CD4-positive, alpha-beta T cell (primary cell): ENCODE results near the gene SERTAD3. TPM values are rescaled to one million over a fixed set of nuclear protein-coding genes. Genes with fewer than 3 reads are reported as not detected.

Experiments
- ATAC-seq: fragments of 200-7000 bp; cut with Tn5 transposase; one replicate; pipeline ENCODE4 v1.10.0; 2022; ENCODE audit warnings: mild to moderate bottlenecking; ENCODE audit not compliant: poor library complexity
- CTCF ChIA-PET: fragments of 350-600 bp; sonication (Branson Sonifier 250); formaldehyde crosslinking; loops from one replicate; lab custom pipeline; 2021; ENCODE audit warnings: antibody characterized with exemption, inconsistent platforms; lab: Charles Lee
- POLR2A ChIA-PET: fragments of 350-600 bp; sonication (Branson Sonifier 250); formaldehyde crosslinking; loops from one replicate; lab custom pipeline; 2021; ENCODE audit warnings: antibody characterized with exemption, inconsistent platforms; lab: Charles Lee
- DNase-seq, 14 experiments: peaks; one replicate each; pipeline ENCODE4 v3.0.0-alpha.2; 2013 to 2020; ENCODE audit warnings: mixed read lengths in 2 of 14
- H3K27ac ChIP-seq, 2 donors: one replicate each; pipeline versions ENCODE4 v1.5.1 to v1.7.0; 2013; ENCODE audit warnings: low read length in 2 of 2, low read depth in 1 of 2, mild to moderate bottlenecking in 1 of 2
- H3K27me3 ChIP-seq, 2 experiments: 1 replicate in 1 of 2; 2 replicates in 1 of 2; pipeline versions ENCODE4 v1.6.1 to v1.7.0; 2013; ENCODE audit warnings: low read length in 2 of 2, control low read depth in 1 of 2, mild to moderate bottlenecking in 1 of 2, moderate library complexity in 1 of 2; ENCODE audit not compliant: insufficient read depth in 2 of 2, control insufficient read depth in 1 of 2
- H3K36me3 ChIP-seq: one replicate; pipeline ENCODE4 v1.6.1; 2013; ENCODE audit warnings: low read length, control low read depth; ENCODE audit not compliant: insufficient read depth
- H3K4me1 ChIP-seq: one replicate; pipeline ENCODE4 v1.6.1; 2013; ENCODE audit warnings: low read length, control low read depth; ENCODE audit not compliant: insufficient read depth
- H3K4me3 ChIP-seq: one replicate; pipeline ENCODE4 v1.5.1; 2013; ENCODE audit warnings: mild to moderate bottlenecking, low read length, moderate library complexity
- H3K9me3 ChIP-seq, 2 experiments: 1 replicate in 1 of 2; 2 replicates in 1 of 2; pipeline versions ENCODE4 v1.6.1 to v1.7.0; 2013; ENCODE audit warnings: low read length in 2 of 2, mild to moderate bottlenecking in 2 of 2, control low read depth in 1 of 2, moderate library complexity in 1 of 2; ENCODE audit not compliant: control insufficient read depth in 1 of 2, insufficient read depth in 1 of 2
- H3K27ac Mint-ChIP-seq: one replicate; pipeline ENCODE4 v1.8.0; 2020; ENCODE audit warnings: mixed read lengths
- H3K27me3 Mint-ChIP-seq: one replicate; pipeline ENCODE4 v1.8.0; 2021; ENCODE audit warnings: mixed read lengths
- H3K36me3 Mint-ChIP-seq: one replicate; pipeline ENCODE4 v1.8.0; 2021; ENCODE audit warnings: low read depth, mixed read lengths
- H3K4me1 Mint-ChIP-seq: one replicate; pipeline ENCODE4 v1.8.0; 2021; ENCODE audit warnings: low read depth, mixed read lengths
- H3K4me3 Mint-ChIP-seq: one replicate; pipeline ENCODE4 v1.8.0; 2020; ENCODE audit warnings: mild to moderate bottlenecking, mixed read lengths
- H3K9me3 Mint-ChIP-seq: one replicate; pipeline ENCODE4 v1.8.0; 2020; ENCODE audit warnings: mixed read lengths
- CTCF ChIP-seq: fragments of 200-600 bp; IDR thresholded peaks from one replicate; pipeline ENCODE4 v1.8.0; 2022; ENCODE audit warnings: antibody characterized with exemption, mild to moderate bottlenecking
- intact Hi-C, 2 experiments: fragments of 100-400 bp; cut with DNase I in 1 of 2; cut with micrococcal nuclease in 1 of 2; formaldehyde crosslinking; loops; one replicate each; pipeline versions ENCODE4 v1.15.1 to v1.9.0; 2023 to 2025; cut with DNase I, micrococcal nuclease
- total RNA-seq, 174 experiments: library from RNA in 2 of 174; stranded (reverse) in 2 of 174; gene quantifications; one replicate each; pipeline ENCODE4 v1.2.3 and lab custom pipeline; 2021 to 2026

The SERTAD3 gene
- total RNA-seq, 2 experiments from 2014 or later, result 17.4 to 19.2 TPM

- POLR2A ChIA-PET, result no interaction called here
- CTCF ChIA-PET, result no interaction called here
- H3K4me1 ChIP-seq, result peaks cover 12% of the 10 kb centered on the region
- ATAC-seq, result no peak
- no peaks in the 10 kb centered on the region for H3K9me3 ChIP-seq
- no peak for TF ChIP-seq CTCF
- no peak overlapping the region for H3K4me3 ChIP-seq
- Mint-ChIP-seq H3K36me3 (no peaks in the 10 kb centered on the region), H3K27me3 (no peaks in the 10 kb centered on the region), H3K27ac (no peak overlapping the region), H3K4me1 (peaks cover 14% of the 10 kb centered on the region), H3K4me3 (no peak overlapping the region), H3K9me3 (no peaks in the 10 kb centered on the region)
- H3K27ac ChIP-seq, result no peak overlapping the region
- intact Hi-C loops, result loop anchor here (10.0 kb wide), 2 partner anchors 55 to 295 kb away; partner anchors contain the start of genes ACTMAP (in 1 of the 2) and SNRPA (in 1 of the 2)
- no peak for DNase-seq
- H3K27me3 ChIP-seq, result no peaks in the 10 kb centered on the region
- H3K36me3 ChIP-seq, result no peaks in the 10 kb centered on the region
Measured at GRCh38 chr19:40460185-40460584, 16.1 kb upstream of the SERTAD3 start.

- no peaks in the 10 kb centered on the region for H3K36me3 Mint-ChIP-seq
- no peaks in the 10 kb centered on the region for H3K36me3 ChIP-seq
- H3K27me3 ChIP-seq, result no peaks in the 10 kb centered on the region
- no peaks in the 10 kb centered on the region for H3K9me3 ChIP-seq
- peaks cover 4% of the 10 kb centered on the region for H3K4me1 Mint-ChIP-seq
- intact Hi-C loops, result no loop called here
- no peaks in the 10 kb centered on the region for H3K4me1 ChIP-seq
- H3K27ac ChIP-seq, result no peak overlapping the region
- ChIA-PET POLR2A (no interaction called here), CTCF (no interaction called here)
- ATAC-seq, result no peak
- H3K9me3 Mint-ChIP-seq, result no peaks in the 10 kb centered on the region
- H3K27me3 Mint-ChIP-seq, result no peaks in the 10 kb centered on the region
- no peak overlapping the region for H3K4me3 Mint-ChIP-seq
- DNase-seq, result no peak
- no peak overlapping the region for H3K27ac Mint-ChIP-seq
- TF ChIP-seq CTCF, result no peak
- H3K4me3 ChIP-seq, result no peak overlapping the region
Measured at GRCh38 chr19:40458597-40458974, 14.5 kb upstream of the SERTAD3 start.

GRCh38 chr19:40457953-40458596, 13.9 kb upstream of the SERTAD3 start:
- Mint-ChIP-seq H3K36me3 (no peaks in the 10 kb centered on the region), H3K9me3 (no peaks in the 10 kb centered on the region), H3K4me3 (no peak overlapping the region), H3K4me1 (peaks cover 3% of the 10 kb centered on the region), H3K27ac (no peak overlapping the region), H3K27me3 (no peaks in the 10 kb centered on the region)
- Histone ChIP-seq H3K9me3 (no peaks in the 10 kb centered on the region), H3K4me3 (no peak overlapping the region), H3K27me3 (no peaks in the 10 kb centered on the region), H3K4me1 (no peaks in the 10 kb centered on the region), H3K27ac (no peak overlapping the region), H3K36me3 (no peaks in the 10 kb centered on the region)
- DNase-seq (no peak), ATAC-seq (no peak)
- POLR2A ChIA-PET, result no interaction called here
- intact Hi-C loops, result no loop called here
- no peak for TF ChIP-seq CTCF
- CTCF ChIA-PET, result no interaction called here
